ENCODE data around the gene WBP2. TPM values are rescaled to one million over a fixed set of nuclear protein-coding genes. Genes with fewer than 3 reads are reported as not detected.

The WBP2 gene
- total RNA-seq, 3 donors from 2014 or later = 44.9 to 63.2 (median 62.9) TPM

GRCh38 chr17:75807861-75808260 lies 47.3 kb downstream of the WBP2 start:
- Histone ChIP-seq H3K9me3 (no peaks in the 10 kb centered on the region), H3K27ac (peak overlapping the region; percentile 81 to 92), H3K4me3 (no peak overlapping the region), H3K36me3 (peaks cover 4% of the 10 kb centered on the region), H3K4me1 (peaks cover 9 to 18% of the 10 kb centered on the region in 2 donors), H3K27me3 (no peaks in the 10 kb centered on the region)
- intact Hi-C loops (cut with DNase I; ENCODE audit: low total_unique reads) = no loop called here
- no peak for DNase-seq (ENCODE audit: low spot score in 2 of 2)
- no peak for TF ChIP-seq POLR2A (IDR thresholded peaks at IDR 0.05)

GRCh38 chr17:75806822-75807500 lies 48.2 kb downstream of the WBP2 start:
- H3K4me1 ChIP-seq = peaks cover 9 to 18% of the 10 kb centered on the region in 2 donors
- TF ChIP-seq POLR2A (IDR thresholded peaks at IDR 0.05) = no peak
- no peak for TF ChIP-seq POLR2AphosphoS5 (IDR thresholded peaks at IDR 0.05)
- TF ChIP-seq, protein P1, sequence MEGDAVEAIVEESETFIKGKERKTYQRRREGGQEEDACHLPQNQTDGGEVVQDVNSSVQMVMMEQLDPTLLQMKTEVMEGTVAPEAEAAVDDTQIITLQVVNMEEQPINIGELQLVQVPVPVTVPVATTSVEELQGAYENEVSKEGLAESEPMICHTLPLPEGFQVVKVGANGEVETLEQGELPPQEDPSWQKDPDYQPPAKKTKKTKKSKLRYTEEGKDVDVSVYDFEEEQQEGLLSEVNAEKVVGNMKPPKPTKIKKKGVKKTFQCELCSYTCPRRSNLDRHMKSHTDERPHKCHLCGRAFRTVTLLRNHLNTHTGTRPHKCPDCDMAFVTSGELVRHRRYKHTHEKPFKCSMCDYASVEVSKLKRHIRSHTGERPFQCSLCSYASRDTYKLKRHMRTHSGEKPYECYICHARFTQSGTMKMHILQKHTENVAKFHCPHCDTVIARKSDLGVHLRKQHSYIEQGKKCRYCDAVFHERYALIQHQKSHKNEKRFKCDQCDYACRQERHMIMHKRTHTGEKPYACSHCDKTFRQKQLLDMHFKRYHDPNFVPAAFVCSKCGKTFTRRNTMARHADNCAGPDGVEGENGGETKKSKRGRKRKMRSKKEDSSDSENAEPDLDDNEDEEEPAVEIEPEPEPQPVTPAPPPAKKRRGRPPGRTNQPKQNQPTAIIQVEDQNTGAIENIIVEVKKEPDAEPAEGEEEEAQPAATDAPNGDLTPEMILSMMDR (IDR thresholded peaks at IDR 0.05) = no peak
- no peak overlapping the region for H3K27ac ChIP-seq
- DNase-seq (ENCODE audit: low spot score in 2 of 2) = peak in 1 of 2 donors; percentile 3
- no peaks in the 10 kb centered on the region for H3K36me3 ChIP-seq
- intact Hi-C loops (cut with DNase I; ENCODE audit: low total_unique reads) = no loop called here
- no peaks in the 10 kb centered on the region for H3K9me3 ChIP-seq
- no peak overlapping the region for H3K4me3 ChIP-seq
- H3K27me3 ChIP-seq = no peaks in the 10 kb centered on the region

DNA sequence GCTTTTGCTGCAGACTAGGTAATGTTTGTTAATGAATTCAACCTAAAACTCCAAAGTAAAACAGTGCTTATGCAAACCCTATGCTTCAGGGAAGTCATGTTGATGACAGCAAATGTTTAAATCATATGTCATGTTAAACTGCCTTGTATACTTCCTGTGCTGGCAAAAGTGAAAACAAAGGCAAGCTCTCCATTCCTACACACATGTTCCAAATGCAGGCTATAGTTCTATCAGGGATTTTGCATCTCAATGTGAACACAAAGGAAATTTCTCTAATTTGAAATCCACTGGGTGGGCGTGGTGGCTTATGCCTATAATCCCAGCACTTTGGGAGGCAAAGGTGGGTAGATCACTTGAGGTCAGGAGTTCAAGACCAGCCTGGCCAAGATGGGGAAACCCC lies 51.3 kb downstream of the WBP2 start:
- Histone ChIP-seq H3K4me3 (no peak overlapping the region), H3K27me3 (no peaks in the 10 kb centered on the region), H3K27ac (no peak overlapping the region), H3K4me1 (peaks cover 0 to 10% of the 10 kb centered on the region in 2 donors), H3K9me3 (no peaks in the 10 kb centered on the region), H3K36me3 (no peaks in the 10 kb centered on the region)
- no peak for DNase-seq (ENCODE audit: low spot score in 2 of 2)
- intact Hi-C loops (cut with DNase I; ENCODE audit: low total_unique reads) = no loop called here
- TF ChIP-seq POLR2AphosphoS5 (IDR thresholded peaks at IDR 0.05) (no peak), POLR2A (IDR thresholded peaks at IDR 0.05) (no peak)
- TF ChIP-seq, protein P1 (IDR thresholded peaks at IDR 0.05) = no peak

GRCh38 chr17:75799402-75799801 lies 55.7 kb downstream of the WBP2 start:
- Histone ChIP-seq H3K9me3 (no peaks in the 10 kb centered on the region), H3K36me3 (no peaks in the 10 kb centered on the region), H3K27ac (no peak overlapping the region), H3K4me3 (no peak overlapping the region), H3K4me1 (no peaks in the 10 kb centered on the region), H3K27me3 (no peaks in the 10 kb centered on the region)
- DNase-seq (ENCODE audit: low spot score in 2 of 2) = no peak
- TF ChIP-seq, protein P1 (IDR thresholded peaks at IDR 0.05) = no peak
- TF ChIP-seq POLR2AphosphoS5 (IDR thresholded peaks at IDR 0.05) (no peak), POLR2A (IDR thresholded peaks at IDR 0.05) (no peak)
- intact Hi-C loops (cut with DNase I; ENCODE audit: low total_unique reads) = no loop called here

DNA sequence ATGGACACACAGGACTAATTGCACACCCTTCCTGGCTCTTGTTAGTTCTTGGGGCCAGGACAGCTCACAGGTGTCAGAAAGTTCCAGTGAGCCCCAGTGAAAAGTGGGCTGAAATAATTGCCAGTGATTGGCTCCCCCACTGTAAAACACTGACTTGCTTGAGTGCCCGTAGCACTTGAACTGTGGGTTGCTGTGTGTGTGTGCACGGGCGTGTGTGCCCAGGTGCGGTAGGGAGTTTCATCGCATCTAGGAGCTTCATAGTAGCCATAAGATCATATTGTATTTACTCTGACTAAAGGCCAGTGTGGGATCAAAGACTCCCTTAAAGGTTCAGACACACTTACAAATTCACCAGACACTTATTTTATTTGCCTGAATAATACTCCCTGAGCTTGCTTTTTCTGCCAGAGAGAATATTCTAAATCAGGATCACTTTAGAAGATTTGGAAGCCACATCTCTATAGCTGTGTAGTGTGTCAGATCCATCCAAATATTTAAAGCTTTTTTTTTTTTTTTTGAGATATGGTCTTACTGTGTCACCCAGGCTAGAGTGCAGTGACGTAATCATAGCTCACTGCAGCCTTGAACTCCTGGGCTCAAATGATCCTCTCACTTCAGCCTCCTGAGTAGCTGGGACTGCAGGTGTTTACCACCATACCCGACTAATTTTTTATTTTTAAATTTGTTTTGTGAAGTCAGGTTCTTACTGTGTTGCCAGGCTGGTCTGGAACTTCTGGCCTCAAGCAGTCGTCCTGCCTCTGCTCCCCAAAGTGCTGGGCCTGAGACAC lies 59.1 kb downstream of the WBP2 start:
- Histone ChIP-seq H3K4me3 (no peak overlapping the region), H3K27ac (no peak overlapping the region), H3K4me1 (no peaks in the 10 kb centered on the region), H3K36me3 (no peaks in the 10 kb centered on the region), H3K27me3 (no peaks in the 10 kb centered on the region), H3K9me3 (no peaks in the 10 kb centered on the region)
- intact Hi-C loops (cut with DNase I; ENCODE audit: low total_unique reads) = no loop called here
- no peak for DNase-seq (ENCODE audit: low spot score in 2 of 2)
- TF ChIP-seq, protein P1 (IDR thresholded peaks at IDR 0.05) = no peak
- TF ChIP-seq POLR2AphosphoS5 (IDR thresholded peaks at IDR 0.05) (no peak), POLR2A (IDR thresholded peaks at IDR 0.05) (no peak)

Other genes with a start within 250 kb of the WBP2 start
- 1 to 10 TPM in 1 of 3 donors, under 1 TPM in 2; 0.29 to 2.6 (median 0.48) TPM for gene SMIM5, start 221.9 kb downstream of the WBP2 start, total RNA-seq
- 10 to 100 TPM; 10.7 to 22.8 (median 14.1) TPM for gene RECQL5, start 188.2 kb downstream of the WBP2 start, total RNA-seq
- gene SAP30BP, start 188.0 kb downstream of the WBP2 start, total RNA-seq = 10 to 100 TPM; 68.3 to 89.5 (median 86.1) TPM
- gene ITGB4, start 133.9 kb downstream of the WBP2 start, total RNA-seq = 100 to 1,000 TPM in 1 of 3 donors, 10 to 100 TPM in 1, 1 to 10 TPM in 1; 9.8 to 125 (median 67.2) TPM
- 10 to 100 TPM; 21.9 to 32.1 (median 24.9) TPM for gene GALK1, start 90.1 kb downstream of the WBP2 start, total RNA-seq
- gene UNK, start 70.5 kb downstream of the WBP2 start, total RNA-seq = 10 to 100 TPM; 18.7 to 43.3 (median 28.5) TPM
- 10 to 100 TPM in 1 of 3 donors, 1 to 10 TPM in 2; 5.6 to 15.5 (median 8.5) TPM for gene UNC13D, start 10.9 kb downstream of the WBP2 start, total RNA-seq
- 10 to 100 TPM; 15.4 to 26.1 (median 23.3) TPM for gene TRIM47, start 23.2 kb upstream of the WBP2 start, total RNA-seq
- gene TRIM65, start 41.6 kb upstream of the WBP2 start, total RNA-seq = 10 to 100 TPM; 16.7 to 28.8 (median 23.3) TPM
- gene MRPL38, start 49.5 kb upstream of the WBP2 start, total RNA-seq = 10 to 100 TPM; 29.4 to 39.0 (median 36.6) TPM
- gene FBF1, start 85.7 kb upstream of the WBP2 start, total RNA-seq = 10 to 100 TPM in 2 of 3 donors, 1 to 10 TPM in 1; 7.7 to 18.7 (median 17.7) TPM
- 100 to 1,000 TPM in 1 of 3 donors, 10 to 100 TPM in 2; 55.1 to 147 (median 55.3) TPM for gene ACOX1, start 123.8 kb upstream of the WBP2 start, total RNA-seq
- gene TEN1, start 123.9 kb upstream of the WBP2 start, total RNA-seq = 10 to 100 TPM; 16.7 to 30.2 (median 26.8) TPM
- gene CDK3, start 145.5 kb upstream of the WBP2 start, total RNA-seq = 10 to 100 TPM in 1 of 3 donors, 1 to 10 TPM in 2; 6.6 to 13.0 (median 9.5) TPM
- 1 to 10 TPM; 1.6 to 8.0 (median 3.9) TPM for gene EVPL, start 172.0 kb upstream of the WBP2 start, total RNA-seq
- 10 to 100 TPM; 41.3 to 49.6 (median 48.3) TPM for gene SRP68, start 217.2 kb upstream of the WBP2 start, total RNA-seq
- not detected for gene GALR2, start 219.4 kb upstream of the WBP2 start, total RNA-seq
- not detected for gene ZACN, start 223.8 kb upstream of the WBP2 start, total RNA-seq
- gene EXOC7, start 248.5 kb upstream of the WBP2 start, total RNA-seq = 100 to 1,000 TPM in 1 of 3 donors, 10 to 100 TPM in 2; 91.4 to 103 (median 93.9) TPM

Data from breast epithelium (tissue), 4 donors.